Natural killer cell (primary cell): ENCODE data around the gene LRP1-AS. TPM values are rescaled to one million over a fixed set of nuclear protein-coding genes. Genes with fewer than 3 reads are reported as not detected.

Source experiments
- ATAC-seq, 3 donors: fragments of 150-1000 bp in 2 of 3; fragments of 200-7000 bp in 1 of 3; cut with Tn5 transposase; 1 replicate in 1 of 3; 2 replicates in 2 of 3; pipeline ENCODE4 v1.10.0; 2021; ENCODE audit warnings: mild to moderate bottlenecking in 2 of 3, moderate library complexity in 2 of 3
- DNase-seq, 2 donors: peaks; one replicate each; pipeline versions ENCODE4 v3.0.0 to v3.0.0-alpha.2; 2013 to 2021; ENCODE audit warnings: mixed read lengths in 1 of 2
- H3K27ac ChIP-seq: one replicate; pipeline ENCODE4 v1.5.1; 2013; ENCODE audit warnings: mild to moderate bottlenecking, low read length
- H3K27me3 ChIP-seq: one replicate; pipeline ENCODE4 v1.6.1; 2013; ENCODE audit warnings: low read length; ENCODE audit not compliant: control insufficient read depth, insufficient read depth
- H3K36me3 ChIP-seq: one replicate; pipeline ENCODE4 v1.6.1; 2013; ENCODE audit warnings: low read length; ENCODE audit not compliant: control insufficient read depth, insufficient read depth
- H3K4me1 ChIP-seq: one replicate; pipeline ENCODE4 v1.6.1; 2013; ENCODE audit warnings: low read length; ENCODE audit not compliant: control insufficient read depth, insufficient read depth
- H3K4me3 ChIP-seq: one replicate; pipeline ENCODE4 v1.5.1; 2013; ENCODE audit warnings: low read length
- H3K9me3 ChIP-seq: one replicate; pipeline ENCODE4 v1.6.1; 2013; ENCODE audit warnings: low read length; ENCODE audit not compliant: control insufficient read depth, insufficient read depth
- H3K27ac Mint-ChIP-seq, 2 donors: one replicate each; pipeline ENCODE4 v1.8.0; 2022; ENCODE audit warnings: mild to moderate bottlenecking in 2 of 2, mixed read lengths in 2 of 2, moderate library complexity in 1 of 2
- H3K27me3 Mint-ChIP-seq, 2 donors: one replicate each; pipeline ENCODE4 v1.8.0; 2022; ENCODE audit warnings: low read depth in 2 of 2, mixed read lengths in 2 of 2
- H3K36me3 Mint-ChIP-seq: one replicate; pipeline ENCODE4 v1.8.0; 2022; ENCODE audit warnings: mixed read lengths
- H3K4me1 Mint-ChIP-seq, 2 donors: one replicate each; pipeline ENCODE4 v1.8.0; 2022; ENCODE audit warnings: mixed read lengths in 2 of 2
- H3K4me3 Mint-ChIP-seq: one replicate; pipeline ENCODE4 v1.8.0; 2022; ENCODE audit warnings: mild to moderate bottlenecking, moderate library complexity, mixed read lengths
- H3K9me3 Mint-ChIP-seq, 2 donors: one replicate each; pipeline ENCODE4 v1.8.0; 2022; ENCODE audit warnings: mixed read lengths in 2 of 2
- WGBS: methylation state at CpG from one replicate; pipeline ENCODE4 v1.1.7; 2013; ENCODE audit warnings: missing lambda C conversion rate; ENCODE audit not compliant: insufficient coverage; 5-methylcytosine and 5-hydroxymethylcytosine counted together
- intact Hi-C: fragments of 100-400 bp; cut with micrococcal nuclease; formaldehyde crosslinking; loops from one replicate; pipeline ENCODE4 v1.14.2; 2022
- total RNA-seq, 4 donors: library from RNA; stranded (reverse); fragments of 120-200 nt in 1 of 4; gene quantifications; one replicate each; pipeline versions ENCODE4 v1.2.3 to v1.2.4, GENCODE V29; 2013 to 2022
- TF ChIP-seq, protein P1 (sequence below): fragments of 200-600 bp; IDR thresholded peaks from one replicate; pipeline ENCODE4 v1.8.0; 2022; ENCODE audit warnings: antibody characterized with exemption

The LRP1-AS gene
- total RNA-seq, 3 donors from 2014 or later (not counting 1 experiment from before 2014, with no cell fraction given) = not detected

DNA sequence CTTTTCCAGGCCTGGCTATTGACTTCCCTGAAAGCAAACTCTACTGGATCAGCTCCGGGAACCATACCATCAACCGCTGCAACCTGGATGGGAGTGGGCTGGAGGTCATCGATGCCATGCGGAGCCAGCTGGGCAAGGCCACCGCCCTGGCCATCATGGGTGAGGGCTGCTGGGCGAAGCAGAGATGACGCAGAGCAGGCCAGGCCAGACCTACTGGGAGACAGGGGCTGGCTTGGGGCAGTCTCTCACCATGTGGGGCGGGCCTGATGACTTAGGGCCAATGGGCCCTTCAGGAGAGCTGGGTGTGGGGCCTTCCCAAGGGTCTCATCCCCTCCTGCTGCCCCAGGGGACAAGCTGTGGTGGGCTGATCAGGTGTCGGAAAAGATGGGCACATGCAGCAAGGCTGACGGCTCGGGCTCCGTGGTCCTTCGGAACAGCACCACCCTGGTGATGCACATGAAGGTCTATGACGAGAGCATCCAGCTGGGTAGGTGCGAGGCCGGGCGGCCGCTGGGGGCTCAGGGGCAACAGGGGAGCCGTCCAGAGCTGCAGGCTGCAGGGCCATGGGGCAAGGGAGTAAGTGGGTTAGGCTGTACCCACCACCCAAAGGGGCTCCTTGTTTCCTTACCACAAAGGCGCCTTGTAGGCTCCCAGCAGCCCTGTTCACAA is 33.0 kb upstream of the LRP1-AS start:
- Histone ChIP-seq H3K36me3 (no peaks in the 10 kb centered on the region), H3K9me3 (no peaks in the 10 kb centered on the region), H3K4me3 (no peak overlapping the region), H3K27me3 (no peaks in the 10 kb centered on the region), H3K4me1 (no peaks in the 10 kb centered on the region), H3K27ac (no peak overlapping the region)
- Mint-ChIP-seq H3K27me3 (no peaks in the 10 kb centered on the region), H3K4me1 (peaks cover 0 to 7% of the 10 kb centered on the region in 2 donors), H3K36me3 (no peaks in the 10 kb centered on the region), H3K27ac (no peak overlapping the region), H3K9me3 (no peaks in the 10 kb centered on the region), H3K4me3 (no peak overlapping the region)
- WGBS = 93% methylated on average over 20 of the region's 20 CpGs
- TF ChIP-seq, protein P1, sequence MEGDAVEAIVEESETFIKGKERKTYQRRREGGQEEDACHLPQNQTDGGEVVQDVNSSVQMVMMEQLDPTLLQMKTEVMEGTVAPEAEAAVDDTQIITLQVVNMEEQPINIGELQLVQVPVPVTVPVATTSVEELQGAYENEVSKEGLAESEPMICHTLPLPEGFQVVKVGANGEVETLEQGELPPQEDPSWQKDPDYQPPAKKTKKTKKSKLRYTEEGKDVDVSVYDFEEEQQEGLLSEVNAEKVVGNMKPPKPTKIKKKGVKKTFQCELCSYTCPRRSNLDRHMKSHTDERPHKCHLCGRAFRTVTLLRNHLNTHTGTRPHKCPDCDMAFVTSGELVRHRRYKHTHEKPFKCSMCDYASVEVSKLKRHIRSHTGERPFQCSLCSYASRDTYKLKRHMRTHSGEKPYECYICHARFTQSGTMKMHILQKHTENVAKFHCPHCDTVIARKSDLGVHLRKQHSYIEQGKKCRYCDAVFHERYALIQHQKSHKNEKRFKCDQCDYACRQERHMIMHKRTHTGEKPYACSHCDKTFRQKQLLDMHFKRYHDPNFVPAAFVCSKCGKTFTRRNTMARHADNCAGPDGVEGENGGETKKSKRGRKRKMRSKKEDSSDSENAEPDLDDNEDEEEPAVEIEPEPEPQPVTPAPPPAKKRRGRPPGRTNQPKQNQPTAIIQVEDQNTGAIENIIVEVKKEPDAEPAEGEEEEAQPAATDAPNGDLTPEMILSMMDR = no peak
- DNase-seq (no peak), ATAC-seq (no peak)
- intact Hi-C loops = loop anchor here (10.0 kb wide), 1 partner anchor 426 kb away; the partner anchor contains the start of gene PRIM1

DNA sequence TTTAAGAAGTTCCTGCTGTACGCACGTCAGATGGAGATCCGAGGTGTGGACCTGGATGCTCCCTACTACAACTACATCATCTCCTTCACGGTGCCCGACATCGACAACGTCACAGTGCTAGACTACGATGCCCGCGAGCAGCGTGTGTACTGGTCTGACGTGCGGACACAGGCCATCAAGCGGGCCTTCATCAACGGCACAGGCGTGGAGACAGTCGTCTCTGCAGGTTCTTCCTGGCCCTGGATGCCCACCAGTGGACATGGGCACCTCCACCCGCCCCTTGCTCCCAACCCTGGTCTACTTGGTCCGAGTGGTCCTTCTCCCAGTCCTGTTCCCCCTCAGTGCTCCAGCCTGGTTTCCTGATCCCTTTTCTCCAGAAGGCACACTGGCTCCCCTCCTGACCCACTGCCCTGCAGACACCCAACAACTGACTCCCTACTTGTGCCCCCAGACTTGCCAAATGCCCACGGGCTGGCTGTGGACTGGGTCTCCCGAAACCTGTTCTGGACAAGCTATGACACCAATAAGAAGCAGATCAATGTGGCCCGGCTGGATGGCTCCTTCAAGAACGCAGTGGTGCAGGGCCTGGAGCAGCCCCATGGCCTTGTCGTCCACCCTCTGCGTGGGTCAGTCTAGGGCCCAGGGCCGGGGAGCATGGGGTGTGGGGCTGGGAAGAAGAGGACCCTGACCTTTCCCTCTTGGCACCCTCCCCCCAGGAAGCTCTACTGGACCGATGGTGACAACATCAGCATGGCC is 32.1 kb upstream of the LRP1-AS start:
- Histone ChIP-seq H3K4me3 (no peak overlapping the region), H3K27me3 (no peaks in the 10 kb centered on the region), H3K36me3 (no peaks in the 10 kb centered on the region), H3K27ac (no peak overlapping the region), H3K9me3 (no peaks in the 10 kb centered on the region), H3K4me1 (no peaks in the 10 kb centered on the region)
- Mint-ChIP-seq H3K4me1 (peaks cover 0 to 7% of the 10 kb centered on the region in 2 donors), H3K27ac (no peak overlapping the region), H3K36me3 (no peaks in the 10 kb centered on the region), H3K4me3 (no peak overlapping the region), H3K9me3 (no peaks in the 10 kb centered on the region), H3K27me3 (no peaks in the 10 kb centered on the region)
- WGBS = 91% methylated on average over 27 of the region's 27 CpGs
- TF ChIP-seq, protein P1 = no peak
- no peak for DNase-seq
- intact Hi-C loops = loop anchor here (10.0 kb wide), 1 partner anchor 425 kb away; the partner anchor contains the start of gene PRIM1
- no peak for ATAC-seq

DNA sequence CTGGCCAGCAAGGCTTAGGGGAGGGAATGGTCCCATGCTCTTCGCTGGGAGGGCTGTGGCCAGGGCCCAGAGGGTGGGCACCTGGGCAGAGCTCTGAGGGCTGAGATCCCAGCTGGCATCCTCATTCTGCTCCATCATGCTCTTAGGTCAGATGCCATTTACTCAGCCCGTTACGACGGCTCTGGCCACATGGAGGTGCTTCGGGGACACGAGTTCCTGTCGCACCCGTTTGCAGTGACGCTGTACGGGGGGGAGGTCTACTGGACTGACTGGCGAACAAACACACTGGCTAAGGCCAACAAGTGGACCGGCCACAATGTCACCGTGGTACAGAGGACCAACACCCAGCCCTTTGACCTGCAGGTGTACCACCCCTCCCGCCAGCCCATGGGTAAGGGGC is 30.8 kb upstream of the LRP1-AS start:
- Mint-ChIP-seq H3K36me3 (no peaks in the 10 kb centered on the region), H3K4me3 (no peak overlapping the region), H3K27me3 (no peaks in the 10 kb centered on the region), H3K27ac (no peak overlapping the region), H3K4me1 (peaks cover 0 to 7% of the 10 kb centered on the region in 2 donors), H3K9me3 (no peaks in the 10 kb centered on the region)
- Histone ChIP-seq H3K4me3 (no peak overlapping the region), H3K36me3 (no peaks in the 10 kb centered on the region), H3K27me3 (no peaks in the 10 kb centered on the region), H3K4me1 (no peaks in the 10 kb centered on the region), H3K9me3 (no peaks in the 10 kb centered on the region), H3K27ac (no peak overlapping the region)
- WGBS = 90% methylated on average over 14 of the region's 14 CpGs
- TF ChIP-seq, protein P1 = no peak
- no peak for ATAC-seq
- DNase-seq = no peak
- intact Hi-C loops = no loop called here
